Muscle of leg (tissue), 11 donors: ENCODE measurements around the gene APOC3. TPM values are rescaled to one million over a fixed set of nuclear protein-coding genes. Genes with fewer than 3 reads are reported as not detected.

Source experiments
- DNase-seq: peaks from one replicate; pipeline ENCODE4 v3.0.0; 2013
- H3K27ac ChIP-seq: one replicate; pipeline ENCODE4 v1.5.1; 2013; ENCODE audit warnings: mild to moderate bottlenecking, low read length, control low read depth
- H3K27me3 ChIP-seq: one replicate; pipeline ENCODE4 v1.6.1; 2013; ENCODE audit warnings: low read length; ENCODE audit not compliant: control insufficient read depth, insufficient read depth
- H3K36me3 ChIP-seq: one replicate; pipeline ENCODE4 v1.6.1; 2013; ENCODE audit warnings: low read length; ENCODE audit not compliant: control insufficient read depth, insufficient read depth
- H3K4me1 ChIP-seq: one replicate; pipeline ENCODE4 v1.6.1; 2013; ENCODE audit warnings: low read length; ENCODE audit not compliant: control insufficient read depth, insufficient read depth
- H3K4me3 ChIP-seq: one replicate; pipeline ENCODE4 v1.5.1; 2013; ENCODE audit warnings: low read length, control low read depth
- H3K9me3 ChIP-seq: replicated peaks from 2 replicates; pipeline ENCODE4 v1.6.1; 2013; ENCODE audit warnings: low read depth, low read length; ENCODE audit not compliant: control insufficient read depth
- WGBS: methylation state at CpG from one replicate; pipeline ENCODE4 v1.1.5; 2013; ENCODE audit warnings: missing lambda C conversion rate; ENCODE audit not compliant: insufficient coverage; 5-methylcytosine and 5-hydroxymethylcytosine counted together
- polyA plus RNA-seq, 8 donors: library from polyadenylated mRNA; unstranded; fragments of 120-200 nt; gene quantifications; one replicate each; pipeline versions ENCODE4 v1.2.1 to v1.2.3, GENCODE V29; 2013; ENCODE audit warnings: inconsistent platforms in 1 of 8, low replicate concordance in 1 of 8; ENCODE audit not compliant: insufficient read length in 8 of 8, insufficient read depth in 1 of 8
- total RNA-seq: library from RNA; stranded (reverse); fragments of 120-200 nt; gene quantifications from one replicate; pipeline ENCODE4 v1.2.4, GENCODE V29; 2013

The APOC3 gene
- total and polyA plus RNA-seq, 9 donors: 0.40 to 36.6 (median 2.6) TPM; not detected in 3

GRCh38 chr11:116791002-116791812 lies 38.5 kb upstream of the APOC3 start:
- peak; percentile 67 for DNase-seq
- 23% methylated on average over 25 of the region's 31 CpGs for WGBS

GRCh38 chr11:116791813-116792143 lies 37.9 kb upstream of the APOC3 start, which contains the start of gene APOA5:
TSS of gene APOA5 (minus strand) at chr11:116791879. CDS start at chr11:116791860, 19 bp downstream.
- peaks cover 19% of the 10 kb centered on the region for H3K4me1 ChIP-seq
- no peaks in the 10 kb centered on the region for H3K9me3 ChIP-seq
- H3K27me3 ChIP-seq: no peaks in the 10 kb centered on the region
- H3K27ac ChIP-seq: no peak within 1 kb of the TSS
- no peak within 1 kb of the TSS for H3K4me3 ChIP-seq
- H3K36me3 ChIP-seq: peaks cover under 1% of the 10 kb centered on the region
- no peak for DNase-seq
- 90% methylated on average over 6 of the region's 7 CpGs for WGBS

More at GRCh38 chr11:116791002-116791812, 38.5 kb upstream of the APOC3 start:
- Histone ChIP-seq H3K36me3 (peaks cover 6% of the 10 kb centered on the region), H3K27me3 (no peaks in the 10 kb centered on the region), H3K9me3 (no peaks in the 10 kb centered on the region), H3K27ac (no peak overlapping the region), H3K4me3 (no peak overlapping the region), H3K4me1 (peaks cover 20% of the 10 kb centered on the region)

- Histone ChIP-seq H3K9me3 (no peaks in the 10 kb centered on the region), H3K27ac (no peak overlapping the region), H3K36me3 (no peaks in the 10 kb centered on the region), H3K4me3 (no peak overlapping the region), H3K27me3 (no peaks in the 10 kb centered on the region), H3K4me1 (peaks cover 13% of the 10 kb centered on the region)
- WGBS: 53% methylated on average over 5 of the region's 8 CpGs
- DNase-seq: no peak
Measured at GRCh38 chr11:116792144-116792868, 37.4 kb upstream of the APOC3 start.

- WGBS: 70% methylated on average over 5 of the region's 8 CpGs
- no peak for DNase-seq
- Histone ChIP-seq H3K4me3 (no peak overlapping the region), H3K4me1 (peaks cover 12% of the 10 kb centered on the region), H3K27me3 (no peaks in the 10 kb centered on the region), H3K27ac (no peak overlapping the region), H3K9me3 (no peaks in the 10 kb centered on the region), H3K36me3 (no peaks in the 10 kb centered on the region)
Measured at GRCh38 chr11:116792869-116793771, 36.6 kb upstream of the APOC3 start.

DNA sequence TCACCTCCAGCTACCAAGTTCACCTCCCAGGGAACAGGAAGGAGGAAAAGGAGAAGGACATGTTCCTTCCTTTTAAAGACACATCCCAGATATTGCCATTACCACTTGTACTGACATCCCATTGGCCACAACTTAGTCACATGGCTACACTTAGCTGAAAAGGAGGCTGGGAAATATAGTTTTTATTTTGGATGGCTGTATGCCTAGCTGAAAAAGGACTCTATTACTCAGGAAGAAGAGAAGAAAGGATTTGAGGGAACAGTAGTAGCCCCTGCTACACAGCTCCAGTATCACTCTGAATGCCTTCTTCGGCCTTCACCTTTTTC lies 36.0 kb upstream of the APOC3 start:
- no peaks in the 10 kb centered on the region for H3K27me3 ChIP-seq
- peaks cover 6% of the 10 kb centered on the region for H3K4me1 ChIP-seq
- no peak overlapping the region for H3K27ac ChIP-seq
- no peak for DNase-seq
- no peaks in the 10 kb centered on the region for H3K36me3 ChIP-seq
- WGBS: 80% methylated on average over 1 of the region's 1 CpG
- H3K4me3 ChIP-seq: no peak overlapping the region
- no peaks in the 10 kb centered on the region for H3K9me3 ChIP-seq

DNA sequence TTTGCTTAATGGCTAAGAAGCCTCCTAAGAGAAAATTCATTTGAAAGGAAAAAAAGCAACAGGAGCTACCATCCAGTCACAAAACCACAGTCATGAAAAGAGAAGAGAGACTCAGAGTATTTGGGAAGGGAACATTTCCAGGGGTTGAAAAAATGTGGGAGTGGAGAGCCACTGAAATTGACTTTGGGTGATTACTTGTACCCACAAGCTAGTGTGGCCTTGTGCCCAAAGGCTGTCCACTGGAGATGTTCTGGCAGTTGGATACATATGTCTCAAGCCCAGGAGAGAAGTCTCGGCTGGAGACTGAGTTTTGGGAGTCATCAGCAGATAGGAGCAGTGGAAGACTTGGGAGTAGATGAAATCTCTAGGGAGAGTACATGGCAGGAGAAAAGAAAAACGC lies 34.9 kb upstream of the APOC3 start:
- H3K4me3 ChIP-seq: no peak overlapping the region
- H3K27ac ChIP-seq: no peak overlapping the region
- H3K27me3 ChIP-seq: peaks cover 2% of the 10 kb centered on the region
- no peaks in the 10 kb centered on the region for H3K36me3 ChIP-seq
- WGBS: 62% methylated on average over 2 of the region's 2 CpGs
- DNase-seq: no peak
- H3K9me3 ChIP-seq: no peaks in the 10 kb centered on the region
- peaks cover 4% of the 10 kb centered on the region for H3K4me1 ChIP-seq

GRCh38 chr11:116796548-116796947 lies 33.2 kb upstream of the APOC3 start:
- no peak overlapping the region for H3K4me3 ChIP-seq
- no peak overlapping the region for H3K27ac ChIP-seq
- no CpG with 5 or more reads among the region's 1 CpG for WGBS
- peaks cover under 1% of the 10 kb centered on the region for H3K4me1 ChIP-seq
- no peak for DNase-seq
- H3K9me3 ChIP-seq: no peaks in the 10 kb centered on the region
- H3K36me3 ChIP-seq: no peaks in the 10 kb centered on the region
- peaks cover 4% of the 10 kb centered on the region for H3K27me3 ChIP-seq

DNA sequence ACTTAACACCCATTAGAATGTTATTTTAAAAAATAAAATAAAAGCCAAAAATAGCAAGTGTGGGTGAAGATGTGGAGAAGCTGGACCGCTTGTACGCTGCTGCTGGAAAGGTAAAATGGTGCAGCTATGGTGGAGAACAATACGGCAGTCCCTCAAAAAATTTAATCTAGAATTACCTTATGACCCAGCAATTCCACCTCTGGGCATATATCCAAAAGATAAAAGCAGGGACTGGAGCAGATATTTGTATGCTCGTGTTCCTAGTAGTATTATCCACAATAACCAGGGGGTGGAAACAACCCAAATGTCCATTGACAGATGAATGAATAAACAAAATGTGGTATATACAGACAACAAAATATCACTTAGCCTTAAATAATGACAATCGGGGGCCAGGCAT lies 31.9 kb upstream of the APOC3 start:
- Histone ChIP-seq H3K27ac (no peak overlapping the region), H3K4me1 (no peaks in the 10 kb centered on the region), H3K9me3 (no peaks in the 10 kb centered on the region), H3K4me3 (no peak overlapping the region), H3K36me3 (no peaks in the 10 kb centered on the region), H3K27me3 (peaks cover 4% of the 10 kb centered on the region)
- no peak for DNase-seq
- no CpG with 5 or more reads among the region's 5 CpGs for WGBS

DNA sequence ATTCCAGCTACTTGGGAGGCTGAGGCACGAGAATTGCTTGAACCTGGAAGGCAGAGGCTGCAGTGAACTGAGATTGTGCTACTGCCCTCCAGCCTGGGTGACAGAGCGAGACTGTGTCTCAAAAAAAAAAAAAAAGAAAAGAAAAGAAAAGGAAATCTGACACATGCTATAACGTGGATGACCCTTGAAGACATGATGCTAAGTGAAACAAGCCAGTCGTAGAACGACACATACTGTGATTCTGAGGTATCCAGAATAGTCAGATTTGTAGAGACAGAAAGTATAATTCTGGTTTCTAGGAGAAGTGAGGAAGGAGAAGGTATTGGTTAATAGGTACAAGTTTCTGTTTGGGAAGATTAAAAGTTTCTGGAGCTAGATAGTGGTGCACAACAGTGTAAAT lies 31.3 kb upstream of the APOC3 start:
- Histone ChIP-seq H3K36me3 (no peaks in the 10 kb centered on the region), H3K27me3 (peaks cover 4% of the 10 kb centered on the region), H3K27ac (no peak overlapping the region), H3K4me1 (no peaks in the 10 kb centered on the region), H3K4me3 (no peak overlapping the region), H3K9me3 (no peaks in the 10 kb centered on the region)
- WGBS: 79% methylated on average over 5 of the region's 5 CpGs
- DNase-seq: no peak

GRCh38 chr11:116800610-116801009 lies 29.1 kb upstream of the APOC3 start:
- H3K36me3 ChIP-seq: no peaks in the 10 kb centered on the region
- no CpG with 5 or more reads among the region's 2 CpGs for WGBS
- H3K4me3 ChIP-seq: no peak overlapping the region
- H3K9me3 ChIP-seq: no peaks in the 10 kb centered on the region
- H3K27ac ChIP-seq: no peak overlapping the region
- no peak for DNase-seq
- no peaks in the 10 kb centered on the region for H3K4me1 ChIP-seq
- peaks cover 4% of the 10 kb centered on the region for H3K27me3 ChIP-seq
